GM11168 (cell line): ENCODE data around the gene CHRD.

Source experiments
- in situ Hi-C: fragments of 300-500 bp; cut with MboI; formaldehyde crosslinking; loops from one replicate; pipeline ENCODE4 v1.12.0; 2022; ENCODE audit warnings: low sequenced_read_pairs; ENCODE audit not compliant: unreplicated experiment

CHRD gene

GRCh38 chr3:184359610-184360009 is 20.2 kb upstream of the CHRD start:
- in situ Hi-C loops = no loop called here

GRCh38 chr3:184360070-184360928 is 19.6 kb upstream of the CHRD start:
- in situ Hi-C loops = no loop called here

- in situ Hi-C loops = no loop called here
Observed at GRCh38 chr3:184360929-184361531, 18.8 kb upstream of the CHRD start.

GRCh38 chr3:184361532-184361931 is 18.3 kb upstream of the CHRD start, which contains the start of the genes CLCN2 and POLR2H:
TSS of gene CLCN2 (minus strand) at chr3:184361605. CDS start at chr3:184361479, 126 bp downstream.
TSS of gene POLR2H (plus strand) at chr3:184361710. CDS start at chr3:184363493, 1,783 bp downstream.
- in situ Hi-C loops = no loop called here

GRCh38 chr3:184361932-184362667 is 17.8 kb upstream of the CHRD start:
- in situ Hi-C loops = no loop called here

- in situ Hi-C loops = no loop called here
Observed at GRCh38 chr3:184362668-184363546, 16.9 kb upstream of the CHRD start.

- in situ Hi-C loops = no loop called here
Observed at GRCh38 chr3:184366619-184367289, 13.1 kb upstream of the CHRD start.

- in situ Hi-C loops = no loop called here
Observed at GRCh38 chr3:184368116-184368515, 11.7 kb upstream of the CHRD start.

GRCh38 chr3:184368586-184369183 is 11.2 kb upstream of the CHRD start:
- in situ Hi-C loops = no loop called here

GRCh38 chr3:184371570-184372018 is 8.3 kb upstream of the CHRD start:
- in situ Hi-C loops = no loop called here

- in situ Hi-C loops = no loop called here
Observed at GRCh38 chr3:184372296-184372821, 7.5 kb upstream of the CHRD start.

- in situ Hi-C loops = no loop called here
Observed at GRCh38 chr3:184372911-184373310, 6.9 kb upstream of the CHRD start.

GRCh38 chr3:184373422-184373821 is 6.4 kb upstream of the CHRD start:
- in situ Hi-C loops = no loop called here

GRCh38 chr3:184375747-184376461 is 4.0 kb upstream of the CHRD start:
- in situ Hi-C loops = no loop called here

GRCh38 chr3:184377374-184377773 is 2.5 kb upstream of the CHRD start:
- in situ Hi-C loops = no loop called here

- in situ Hi-C loops = no loop called here
Observed at GRCh38 chr3:184377882-184378445, 1.9 kb upstream of the CHRD start, which contains the start of gene THPO. TSS of gene THPO (minus strand) at chr3:184378207. CDS start at chr3:184376259, 1,948 bp downstream.

GRCh38 chr3:184378651-184379357 is 1.1 kb upstream of the CHRD start:
- in situ Hi-C loops = no loop called here
